SW480 (cell line): Measurements from ENCODE around the gene CYP4A11.
A peak's percentile ranks its signal among the peaks of the same experiment; 100 is the strongest.
"Not testable (repeated sequence)": the region's sequence is repeated elsewhere in the genome, so short reads cannot be mapped to it uniquely, and the experiment has no call there.

ENCODE experiments used
- DNase-seq: peaks from one replicate; pipeline ENCODE4 v3.0.0-alpha.2; 2016; ENCODE audit warnings: low spot score

Gene CYP4A11, protein sequence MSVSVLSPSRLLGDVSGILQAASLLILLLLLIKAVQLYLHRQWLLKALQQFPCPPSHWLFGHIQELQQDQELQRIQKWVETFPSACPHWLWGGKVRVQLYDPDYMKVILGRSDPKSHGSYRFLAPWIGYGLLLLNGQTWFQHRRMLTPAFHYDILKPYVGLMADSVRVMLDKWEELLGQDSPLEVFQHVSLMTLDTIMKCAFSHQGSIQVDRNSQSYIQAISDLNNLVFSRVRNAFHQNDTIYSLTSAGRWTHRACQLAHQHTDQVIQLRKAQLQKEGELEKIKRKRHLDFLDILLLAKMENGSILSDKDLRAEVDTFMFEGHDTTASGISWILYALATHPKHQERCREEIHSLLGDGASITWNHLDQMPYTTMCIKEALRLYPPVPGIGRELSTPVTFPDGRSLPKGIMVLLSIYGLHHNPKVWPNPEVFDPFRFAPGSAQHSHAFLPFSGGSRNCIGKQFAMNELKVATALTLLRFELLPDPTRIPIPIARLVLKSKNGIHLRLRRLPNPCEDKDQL

DNA sequence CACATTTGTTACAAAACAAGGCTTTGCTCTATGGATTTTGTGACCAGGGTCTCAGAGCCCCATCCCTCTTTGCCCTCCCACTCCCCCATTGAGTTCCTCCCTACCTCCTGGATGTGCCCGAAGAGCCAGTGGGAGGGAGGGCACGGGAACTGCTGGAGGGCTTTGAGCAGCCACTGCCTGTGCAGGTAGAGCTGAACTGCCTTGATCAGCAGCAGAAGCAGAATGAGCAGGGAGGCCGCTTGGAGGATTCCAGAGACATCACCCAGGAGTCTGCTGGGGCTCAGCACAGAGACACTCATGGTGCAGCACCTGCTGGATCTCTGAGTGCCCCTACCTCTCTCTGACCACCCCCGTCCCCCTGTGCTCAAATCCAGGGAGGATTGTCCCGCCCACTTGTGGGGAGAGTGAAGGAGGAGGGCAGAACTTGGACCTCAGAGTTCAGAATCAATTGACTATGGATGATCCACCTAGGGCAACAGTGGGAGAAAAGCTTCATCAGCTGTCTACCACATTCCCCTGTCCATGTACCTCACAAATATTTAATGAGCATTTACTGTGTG is at the start of gene CYP4A11:
Gene CYP4A11, minus strand, starts transcription at position 342 of the 560 bp plus-strand sequence. Its CDS starts 43 bp downstream, at position 299.
- DNase-seq, result no peak

DNA sequence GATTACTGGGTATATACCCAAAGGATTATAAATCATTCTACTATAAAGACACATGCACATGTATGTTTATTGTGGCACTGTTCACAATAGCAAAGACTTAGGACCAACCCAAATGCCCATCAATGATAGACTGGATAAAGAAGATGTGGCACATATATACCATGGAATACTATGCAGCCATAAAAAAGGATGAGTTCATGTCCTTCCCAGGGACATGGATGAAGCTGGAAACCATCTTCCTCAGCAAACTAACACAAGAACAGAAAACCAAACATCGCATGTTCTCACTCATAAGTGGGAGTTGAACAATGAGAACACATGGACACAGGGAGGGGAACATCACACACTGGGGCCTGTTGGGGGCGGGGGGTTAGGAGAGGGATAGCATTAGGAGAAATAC is 49.3 kb upstream of the CYP4A11 start:
- DNase-seq, result not testable (repeated sequence)

DNA sequence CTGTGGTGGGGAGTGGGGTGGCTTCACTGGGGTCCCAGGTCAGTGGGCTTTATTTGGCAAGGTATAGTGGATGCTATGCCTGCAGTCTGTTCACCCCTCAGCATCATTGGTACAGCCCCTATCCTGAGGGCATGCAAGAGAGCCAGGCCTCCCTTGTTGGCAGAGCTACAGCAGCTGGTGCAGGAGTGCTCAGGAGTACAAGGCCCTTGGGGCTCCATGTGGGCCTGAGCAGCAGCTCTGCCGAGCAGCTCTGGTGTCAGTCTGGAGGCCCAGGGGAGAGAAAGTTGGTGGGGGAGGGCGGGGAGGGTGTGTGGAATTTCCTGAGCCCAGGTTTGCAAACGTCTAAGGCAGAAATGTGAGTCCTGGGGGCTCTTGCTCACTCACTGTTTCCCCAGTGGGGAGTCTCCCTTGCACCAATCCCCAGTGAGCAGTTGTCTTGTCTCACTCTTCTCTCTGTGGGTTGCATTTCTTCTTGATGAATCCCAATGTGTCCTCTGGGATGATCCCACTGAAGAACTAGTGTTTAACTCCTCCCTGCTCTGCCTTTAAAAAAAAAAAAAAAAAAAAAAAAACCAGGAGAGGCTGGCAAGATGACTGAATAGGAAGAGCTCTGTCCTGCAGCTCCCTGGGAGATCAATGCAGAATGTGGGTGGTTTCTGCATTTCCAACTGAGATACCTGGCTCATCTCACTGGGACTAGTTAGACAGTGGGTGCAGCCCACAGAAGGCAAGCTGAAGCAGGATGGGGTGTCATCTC is 42.7 kb upstream of the CYP4A11 start:
- no peak for DNase-seq

DNA sequence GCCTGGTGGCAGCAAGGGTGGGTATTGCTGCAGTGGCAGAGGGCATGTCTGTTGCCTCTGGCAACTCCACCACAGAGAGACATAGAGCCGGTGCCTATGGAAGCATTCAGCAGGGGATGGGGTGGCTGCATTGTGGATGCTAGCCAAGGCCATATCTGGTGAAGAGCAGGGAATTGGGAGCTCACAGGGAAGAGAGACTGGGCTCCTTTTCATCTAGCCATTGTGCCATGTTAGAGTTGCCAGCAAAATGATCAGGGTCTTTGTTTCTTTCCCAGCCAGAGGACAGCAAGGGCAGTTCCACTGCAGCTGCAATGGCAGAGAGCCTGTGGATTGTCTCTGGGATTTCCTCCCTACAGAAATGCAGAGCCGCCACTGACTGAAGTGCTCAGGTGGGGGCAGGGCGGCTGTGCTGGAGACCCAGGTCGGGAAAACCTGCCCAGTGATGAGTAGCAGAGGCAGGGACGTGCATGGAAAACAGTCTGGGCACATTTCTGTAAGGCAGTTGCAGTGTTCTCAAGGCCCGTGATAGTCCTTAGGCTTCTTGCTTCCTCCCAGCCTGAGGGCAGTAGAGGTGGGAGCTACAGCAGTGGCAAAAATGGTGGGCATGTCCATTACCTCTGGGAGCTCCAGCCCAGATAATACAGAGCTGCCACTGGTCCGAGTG is 42.0 kb upstream of the CYP4A11 start:
- no peak for DNase-seq

DNA sequence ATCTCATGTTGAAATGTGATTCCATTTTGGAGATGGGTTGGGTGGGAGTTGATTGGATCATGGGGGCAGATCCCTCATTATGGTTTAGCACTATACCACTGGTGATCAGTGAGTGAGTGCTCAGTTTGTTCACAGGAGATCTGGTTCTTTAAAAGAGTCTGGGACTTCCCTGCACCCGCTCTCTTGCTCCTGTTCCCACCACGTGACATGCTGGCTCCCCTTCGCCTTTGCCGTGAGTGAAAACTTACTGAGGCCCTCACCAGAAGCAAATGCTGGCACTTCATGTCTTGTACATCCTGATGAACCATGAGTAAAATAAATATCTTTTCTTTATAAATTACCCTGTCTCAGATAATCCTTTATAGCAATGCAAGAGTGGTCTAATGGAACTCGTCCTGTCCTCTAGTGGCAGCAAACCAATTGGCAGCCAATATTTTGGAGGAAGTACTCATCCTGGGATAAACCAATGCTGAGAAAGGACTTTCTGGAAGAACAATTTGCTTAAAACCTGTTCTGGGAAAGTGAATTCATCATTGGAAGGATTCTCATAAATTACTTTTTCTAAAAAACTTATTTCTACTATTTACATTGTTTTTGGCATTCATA is 27.8 kb upstream of the CYP4A11 start:
- no peak for DNase-seq

DNA sequence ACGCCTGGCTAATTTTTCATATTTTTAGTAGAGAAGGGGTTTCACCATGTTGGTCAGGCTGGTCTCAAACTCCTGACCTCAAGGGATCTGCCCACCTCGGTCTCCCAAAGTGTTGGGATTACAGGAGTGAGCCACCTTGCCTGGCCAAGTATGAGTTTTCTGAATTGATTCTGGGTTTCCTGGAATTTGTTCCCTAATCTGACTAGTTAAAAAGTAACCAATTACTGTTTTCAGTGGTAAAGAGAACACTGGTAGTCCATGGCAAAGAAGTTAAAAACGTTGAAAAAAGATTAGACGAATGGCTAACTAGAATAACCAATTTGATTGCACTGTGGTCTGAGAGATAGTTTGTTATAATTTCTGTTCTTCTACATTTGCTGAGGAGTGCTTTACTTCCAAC is 21.0 kb upstream of the CYP4A11 start:
- DNase-seq, result not testable (repeated sequence)

DNA sequence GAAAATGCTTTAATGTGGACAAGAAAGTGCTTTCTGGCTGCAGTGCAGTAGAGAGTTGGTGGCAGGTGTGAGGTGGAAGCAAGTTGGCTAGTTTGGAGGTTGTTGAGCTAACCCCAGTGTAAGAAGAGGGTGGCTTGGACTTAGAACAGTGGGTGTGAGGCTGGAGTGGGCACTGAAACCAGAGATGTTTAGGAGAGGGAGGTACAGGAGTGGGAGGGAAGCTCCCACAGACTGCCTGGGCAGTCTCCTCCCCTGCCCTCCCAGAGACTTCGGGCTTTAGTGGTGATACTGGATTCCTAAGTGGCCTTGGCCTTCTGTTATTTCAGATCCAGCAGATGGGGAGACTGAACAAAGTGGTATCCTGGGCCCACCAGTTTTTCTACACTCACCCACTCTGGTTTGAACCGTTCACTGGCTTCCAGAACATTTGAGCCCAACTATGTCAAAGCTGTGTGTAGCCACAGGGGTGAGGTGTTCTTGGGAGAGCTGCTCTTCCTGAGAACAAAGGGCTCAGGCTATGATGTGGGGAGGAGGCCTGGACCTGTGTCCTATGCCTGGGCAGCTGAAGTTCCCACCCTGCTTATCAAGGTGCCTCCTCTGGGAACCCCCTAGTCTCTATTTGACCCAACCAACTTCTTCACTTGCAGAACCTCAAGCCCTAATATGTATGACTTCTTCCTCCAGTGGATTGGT is 19.9 kb upstream of the CYP4A11 start:
- DNase-seq, result no peak

DNA sequence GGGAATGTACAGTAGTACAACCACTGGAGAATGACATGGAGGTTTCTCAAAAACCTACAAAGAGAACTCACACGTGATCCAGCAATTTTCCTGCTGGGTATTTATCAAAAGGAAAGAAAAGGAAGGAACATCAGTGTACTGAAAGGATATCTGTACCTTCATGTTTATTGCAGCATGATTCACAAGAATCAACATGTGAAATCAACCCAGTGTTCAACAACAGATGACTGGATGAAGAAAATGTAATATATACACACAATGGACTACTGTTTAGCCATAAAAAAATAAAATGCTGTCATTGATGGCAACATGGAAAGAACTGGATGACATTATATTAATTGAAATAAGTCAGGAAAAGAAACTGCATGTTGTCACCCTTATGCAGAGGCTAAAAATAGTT is 19.0 kb upstream of the CYP4A11 start:
- no peak for DNase-seq

DNA sequence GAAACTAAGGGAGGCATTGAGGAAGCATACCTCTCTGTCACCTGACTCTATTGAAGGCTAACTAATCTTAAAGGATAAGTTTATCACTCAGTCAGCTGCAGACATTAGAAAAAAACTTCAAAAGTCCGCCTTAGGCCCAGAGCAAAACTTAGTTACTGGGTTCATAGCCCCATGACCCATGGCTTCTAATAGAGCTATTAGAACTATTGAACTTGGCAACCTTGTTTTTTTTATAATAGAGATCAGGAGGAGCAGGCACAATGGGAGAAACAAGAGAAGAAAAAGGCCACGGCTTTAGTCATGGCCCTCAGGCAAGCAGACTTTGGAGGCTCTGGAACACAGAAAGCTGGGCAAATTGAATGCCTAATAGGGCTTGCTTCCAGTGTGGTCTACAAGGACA is 13.8 kb upstream of the CYP4A11 start:
- DNase-seq, result not testable (repeated sequence)

DNA sequence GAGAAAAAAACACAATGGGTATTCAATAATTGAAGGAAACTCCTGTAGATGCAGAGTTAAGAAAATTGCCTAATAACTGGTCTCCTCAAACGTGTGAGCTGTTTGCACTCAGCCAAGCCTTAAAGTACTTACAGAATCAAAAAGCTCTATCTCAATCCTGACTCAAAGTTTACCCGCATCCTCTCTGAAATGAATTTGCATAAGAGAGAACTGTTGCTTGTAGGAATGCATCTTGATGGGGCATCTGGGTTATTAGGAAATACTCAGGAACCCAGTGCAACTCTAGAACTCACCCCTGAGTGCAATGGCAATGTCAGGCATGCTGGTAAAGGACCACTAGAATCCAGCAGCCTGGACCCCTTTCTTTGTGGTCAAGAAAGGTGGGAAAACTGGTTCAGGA is 12.6 kb upstream of the CYP4A11 start:
- not testable (repeated sequence) for DNase-seq

DNA sequence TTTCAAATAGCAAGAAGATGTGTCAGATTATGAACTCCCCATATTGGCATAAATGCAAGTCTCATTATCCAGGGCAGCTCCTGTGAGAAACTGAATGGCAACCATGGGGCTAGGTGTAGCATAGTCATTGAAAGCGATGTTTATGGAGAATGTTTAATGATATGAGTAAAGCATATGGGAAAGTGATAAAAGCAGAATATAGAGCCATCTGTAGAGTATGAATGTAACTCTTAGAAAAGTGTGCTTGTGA is 8.1 kb upstream of the CYP4A11 start:
- DNase-seq, result not testable (repeated sequence)

DNA sequence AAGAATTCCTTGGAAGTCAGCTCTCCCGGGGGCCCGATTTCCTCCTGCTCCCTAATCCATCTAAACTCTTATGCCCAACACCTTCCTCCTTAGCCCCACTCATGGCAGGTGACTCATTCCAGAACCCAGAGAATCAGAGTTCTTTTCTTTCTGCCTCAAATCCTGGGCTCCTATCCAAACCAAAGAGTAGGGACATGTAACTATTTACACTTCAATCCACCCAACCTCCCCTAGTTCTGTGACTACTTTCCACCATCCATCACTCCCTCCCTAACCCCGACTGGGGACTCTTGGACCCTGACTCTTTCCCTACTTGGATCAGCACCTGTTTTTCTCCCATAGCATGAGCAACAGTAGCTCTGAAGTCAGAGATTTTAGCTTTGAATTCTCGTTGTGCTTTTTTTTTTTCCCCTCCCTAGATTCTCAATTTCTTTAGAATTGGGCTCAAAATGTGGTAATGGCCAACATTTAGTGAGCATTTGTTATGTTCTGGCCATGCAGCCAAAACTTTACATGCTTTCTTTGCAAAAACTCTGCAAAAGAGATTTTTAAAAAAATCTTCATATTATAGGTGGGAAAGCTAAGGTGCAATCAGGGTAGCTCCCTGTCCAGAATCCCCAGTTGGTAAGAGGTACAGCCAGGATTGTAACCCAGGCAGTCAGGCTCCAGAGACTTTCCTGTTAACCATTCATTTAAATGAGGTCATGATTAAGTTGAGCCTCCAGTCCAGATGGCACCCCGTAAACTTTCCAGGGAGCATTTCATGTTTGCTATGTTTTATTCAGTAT is 7.5 kb upstream of the CYP4A11 start:
- DNase-seq, result no peak

DNA sequence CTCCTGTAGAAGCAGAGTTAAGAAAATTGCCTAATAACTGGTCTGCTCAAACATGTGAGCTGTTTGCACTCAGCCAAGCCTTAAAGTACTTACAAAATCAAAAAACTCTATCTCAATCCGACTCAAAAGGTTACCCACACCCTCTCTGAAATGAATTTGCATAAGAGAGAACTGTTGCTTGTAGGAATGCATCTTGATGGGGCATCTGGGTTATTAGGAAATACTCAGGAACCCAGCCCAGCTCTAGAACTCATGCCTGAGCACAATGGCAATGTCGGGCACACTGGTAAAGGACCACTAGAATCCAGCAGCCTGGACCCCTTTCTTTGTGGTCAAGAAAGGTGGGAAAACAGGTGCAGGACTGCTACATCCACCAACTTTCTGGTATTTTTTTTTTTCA is 6.4 kb upstream of the CYP4A11 start:
- DNase-seq, result not testable (repeated sequence)

DNA sequence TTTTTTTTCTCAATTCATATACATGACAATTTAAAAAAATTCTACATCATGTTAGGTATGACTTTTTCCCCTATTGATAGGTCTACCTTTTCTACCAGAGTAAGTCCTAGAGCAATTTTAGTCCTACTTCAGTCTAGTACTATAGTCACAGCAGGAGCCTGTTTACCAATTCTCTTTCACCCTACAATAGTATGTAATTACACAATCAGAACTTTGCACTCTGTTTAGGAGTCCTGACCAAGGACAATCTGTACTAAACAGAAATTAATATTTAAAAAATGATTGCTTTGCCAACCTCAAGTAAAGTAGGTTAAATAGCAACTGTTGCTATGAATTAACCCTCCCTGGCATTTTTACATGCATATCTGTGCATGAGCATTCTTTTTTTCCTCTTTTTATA is 810 bp upstream of the CYP4A11 start:
- DNase-seq, result no peak

DNA sequence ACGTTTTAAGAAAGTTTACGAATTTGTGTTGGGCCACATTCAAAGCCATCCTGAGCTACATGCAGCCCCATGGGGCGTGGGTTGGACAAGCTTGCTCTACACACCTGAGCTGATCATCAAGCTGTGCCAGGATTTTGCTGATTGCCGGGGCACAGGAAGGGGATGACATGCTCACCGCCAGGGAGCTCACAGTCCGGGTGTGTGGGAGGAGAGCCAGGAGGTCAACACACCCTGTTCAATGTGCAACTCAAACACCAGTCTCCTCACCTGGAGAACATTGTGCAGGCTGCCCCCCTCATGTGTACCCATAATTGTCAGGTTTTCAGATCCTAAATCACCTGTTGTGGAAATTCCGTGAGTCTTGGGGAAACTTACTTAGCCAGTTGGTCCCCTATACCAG is 969 bp downstream of the CYP4A11 start:
- DNase-seq, result no peak

DNA sequence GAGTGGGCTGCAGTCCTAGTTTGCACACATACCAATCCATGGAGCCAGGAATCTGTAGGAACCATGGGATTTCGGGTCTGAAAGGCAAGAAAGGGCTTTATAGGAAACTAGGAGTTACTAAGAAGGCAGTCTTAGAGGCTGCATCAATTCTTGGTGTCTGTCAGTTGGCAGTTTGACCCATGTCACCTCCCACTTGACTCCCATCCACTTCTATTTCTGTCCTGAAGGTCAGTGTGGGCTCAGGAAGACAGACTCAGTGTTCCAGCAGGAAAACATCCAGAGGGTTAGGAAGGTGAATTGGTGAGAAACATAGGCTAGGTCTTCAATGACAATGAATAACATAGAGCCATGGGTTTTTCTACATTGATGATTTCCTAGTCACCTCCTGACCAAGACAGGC is 4.0 kb downstream of the CYP4A11 start:
- DNase-seq, result no peak

DNA sequence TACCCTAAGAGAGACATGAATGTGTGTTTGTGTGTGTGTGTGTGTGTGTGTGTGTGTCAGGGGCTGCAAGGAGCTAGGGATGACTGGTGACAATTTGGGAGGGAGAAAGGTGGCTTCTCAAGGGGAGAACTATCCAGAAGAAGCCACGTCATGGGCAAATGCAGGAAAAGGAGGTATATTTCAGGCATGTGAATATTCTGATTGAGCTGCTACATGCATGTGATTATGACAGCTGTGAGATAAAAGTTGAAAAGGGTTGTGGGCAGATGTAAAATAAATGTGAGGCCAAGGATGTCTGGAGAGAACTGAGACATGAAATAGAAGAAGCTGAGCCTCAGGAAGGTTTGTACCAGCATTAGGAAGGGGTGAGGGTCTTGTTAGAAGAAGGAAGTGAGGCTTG is 4.5 kb downstream of the CYP4A11 start:
- DNase-seq, result no peak

DNA sequence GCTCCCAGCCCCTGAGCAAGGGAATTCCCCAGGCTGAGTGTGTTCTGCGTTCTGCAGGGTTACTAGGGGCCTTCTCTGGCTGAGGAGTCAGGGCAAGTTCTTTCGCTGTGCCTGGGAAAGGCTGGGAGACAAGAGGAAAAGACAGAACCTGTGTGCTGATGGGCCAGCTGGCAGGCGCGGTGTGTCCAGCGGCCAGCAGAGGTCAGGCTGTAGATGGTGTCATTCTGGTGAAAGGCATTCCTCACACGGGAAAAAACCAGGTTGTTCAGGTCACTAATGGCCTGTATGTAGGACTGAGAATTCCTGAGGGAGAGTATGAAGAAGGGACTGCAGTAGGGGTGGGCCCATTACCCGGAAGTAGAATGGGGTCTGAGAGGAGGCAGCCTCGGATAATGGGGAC is 6.4 kb downstream of the CYP4A11 start:
- DNase-seq, result peak; percentile 16

DNA sequence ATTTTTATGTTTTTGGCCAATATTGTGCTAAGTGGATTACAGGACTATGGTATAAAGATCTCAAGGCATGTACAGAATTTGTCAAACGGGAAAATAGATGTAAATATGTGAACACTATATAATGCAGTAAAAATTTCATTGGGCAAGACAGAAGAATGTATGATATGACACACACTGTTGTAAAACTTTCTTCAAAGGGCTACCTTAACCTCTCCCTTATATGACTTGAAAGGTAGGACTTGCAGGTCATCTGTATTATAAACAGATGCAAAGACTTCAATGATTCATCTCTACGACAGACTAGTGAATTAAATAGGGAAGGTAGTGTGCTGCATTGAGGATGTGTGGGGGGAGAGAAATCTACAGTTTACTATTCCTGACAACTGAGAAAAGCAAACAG is 9.3 kb downstream of the CYP4A11 start:
- peak; percentile 27 for DNase-seq

DNA sequence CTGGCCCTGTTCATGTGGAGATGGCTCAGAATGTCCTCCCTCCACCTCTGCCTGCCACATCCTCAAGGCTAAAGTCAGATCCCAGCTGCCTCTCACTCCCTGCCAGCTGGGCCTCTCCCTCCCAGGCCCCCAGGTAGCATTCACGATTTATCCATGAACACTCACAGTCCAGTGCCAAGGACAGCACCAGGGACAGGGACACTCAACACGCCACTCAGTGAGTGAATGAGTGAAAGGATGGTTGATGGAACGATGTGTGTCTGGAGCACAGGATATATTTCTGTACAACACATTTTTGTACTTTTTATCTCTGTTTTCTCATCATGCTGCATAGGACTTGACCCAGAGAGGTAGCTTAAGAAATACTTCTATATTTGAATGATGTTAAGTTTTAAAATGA is 10.1 kb downstream of the CYP4A11 start:
- DNase-seq, result no peak
